Thyroid gland (tissue), 4 donors: ENCODE measurements around the gene PDHX. TPM values are rescaled to one million over a fixed set of nuclear protein-coding genes. Genes with fewer than 3 reads are reported as not detected.

Experiments used
- DNase-seq, 2 donors: peaks; one replicate each; pipeline ENCODE4 v3.0.0-alpha.2; 2019
- H3K27ac ChIP-seq, 3 donors: fragments of 200-600 bp; sonication (generic); 1 replicate in 2 of 3; 2 replicates in 1 of 3; pipeline ENCODE4 v1.5.1; 2016 to 2019; ENCODE audit warnings: mild to moderate bottlenecking in 1 of 3, moderate library complexity in 1 of 3
- H3K27me3 ChIP-seq: fragments of 200-600 bp; sonication (generic); one replicate; pipeline ENCODE4 v1.5.1; 2019
- H3K36me3 ChIP-seq, 2 donors: fragments of 200-600 bp; sonication (generic); one replicate each; pipeline ENCODE4 v1.5.1; 2016 to 2019
- H3K4me1 ChIP-seq, 2 donors: fragments of 200-600 bp; sonication (generic); one replicate each; pipeline ENCODE4 v1.5.1; 2017 to 2019
- H3K4me3 ChIP-seq, 3 donors: fragments of 200-600 bp; sonication (generic); replicated peaks in 1 of 3; 1 replicate in 2 of 3; 2 replicates in 1 of 3; pipeline ENCODE4 v1.5.1; 2016; ENCODE audit warnings: mild to moderate bottlenecking in 1 of 3
- H3K9me3 ChIP-seq: fragments of 200-600 bp; sonication (generic); one replicate; pipeline ENCODE4 v1.5.1; 2017
- CTCF ChIP-seq, 6 experiments: fragments of 200-600 bp in 3 of 6; fragments of 450-650 bp in 3 of 6; sonication (generic) in 3 of 6; IDR thresholded peaks; one replicate each; pipeline ENCODE4 v1.5.1; 2016 to 2019; ENCODE audit warnings: antibody characterized with exemption in 6 of 6, mild to moderate bottlenecking in 2 of 6, inconsistent platforms in 1 of 6, moderate library complexity in 1 of 6
- POLR2A ChIP-seq, 2 donors: fragments of 450-650 bp; IDR thresholded peaks; one replicate each; pipeline ENCODE4 v1.6.1; 2017; ENCODE audit warnings: antibody characterized with exemption in 2 of 2, mild to moderate bottlenecking in 2 of 2, moderate library complexity in 1 of 2
- whole genome bisulfite sequencing, 2 donors: methylation state at CpG; one replicate each; pipeline ENCODE4 v1.1.5; 2017; 5-methylcytosine and 5-hydroxymethylcytosine counted together
- intact Hi-C: fragments of 100-400 bp; cut with DNase I; formaldehyde crosslinking; loops from one replicate; pipeline ENCODE4 v1.15.1; 2023
- total RNA-seq, 4 donors: library from RNA; depleted of rRNA; stranded (reverse); fragments of >200 nt; gene quantifications; one replicate each; pipeline ENCODE4 v1.2.3, GENCODE V29; 2016

The PDHX gene
- total RNA-seq, 4 donors from 2014 or later, result 30.8 to 35.2 (median 31.2) TPM

GRCh38 chr11:34941688-34942087 is 25.3 kb downstream of the PDHX start:
- Histone ChIP-seq H3K9me3 (no peaks in the 10 kb centered on the region), H3K36me3 (no peaks in the 10 kb centered on the region), H3K27ac (no peak overlapping the region), H3K4me1 (peaks cover 16 to 28% of the 10 kb centered on the region in 2 donors), H3K4me3 (no peak overlapping the region), H3K27me3 (no peaks in the 10 kb centered on the region)
- no peak for DNase-seq
- TF ChIP-seq CTCF (IDR thresholded peaks at IDR 0.05), result no peak
- TF ChIP-seq POLR2A (IDR thresholded peaks at IDR 0.05), result no peak
- 97% methylated on average over 13 of the region's 13 CpGs for WGBS, 2 donors
- intact Hi-C loops, result no loop called here

GRCh38 chr11:34944692-34945091 is 28.3 kb downstream of the PDHX start:
- Histone ChIP-seq H3K27me3 (no peaks in the 10 kb centered on the region), H3K4me1 (peaks cover 1 to 18% of the 10 kb centered on the region in 2 donors), H3K27ac (no peak overlapping the region), H3K9me3 (no peaks in the 10 kb centered on the region), H3K4me3 (no peak overlapping the region), H3K36me3 (no peaks in the 10 kb centered on the region)
- intact Hi-C loops, result no loop called here
- no peak for TF ChIP-seq CTCF (IDR thresholded peaks at IDR 0.05)
- TF ChIP-seq POLR2A (IDR thresholded peaks at IDR 0.05), result no peak
- DNase-seq, result no peak
- WGBS, 2 donors, result 98% methylated on average over 1 of the region's 1 CpG

GRCh38 chr11:34948696-34949095 is 32.3 kb downstream of the PDHX start:
- no peak overlapping the region for H3K4me3 ChIP-seq

GRCh38 chr11:34953955-34954354 is 37.5 kb downstream of the PDHX start:
- Histone ChIP-seq H3K36me3 (no peaks in the 10 kb centered on the region), H3K9me3 (no peaks in the 10 kb centered on the region), H3K27ac (no peak overlapping the region), H3K4me1 (peaks cover 0 to under 1% of the 10 kb centered on the region in 2 donors), H3K27me3 (no peaks in the 10 kb centered on the region), H3K4me3 (no peak overlapping the region)
- intact Hi-C loops, result no loop called here
- 98 to 100% methylated on average over 1 of the region's 1 CpG for WGBS, 2 donors
- no peak for DNase-seq
- TF ChIP-seq CTCF (IDR thresholded peaks at IDR 0.05) (no peak), POLR2A (IDR thresholded peaks at IDR 0.05) (no peak)

More at GRCh38 chr11:34948696-34949095, 32.3 kb downstream of the PDHX start:
- Histone ChIP-seq H3K4me1 (peaks cover 0 to 8% of the 10 kb centered on the region in 2 donors), H3K27me3 (no peaks in the 10 kb centered on the region), H3K9me3 (no peaks in the 10 kb centered on the region), H3K27ac (no peak overlapping the region), H3K36me3 (no peaks in the 10 kb centered on the region)
- DNase-seq, result no peak
- intact Hi-C loops, result no loop called here
- TF ChIP-seq CTCF (IDR thresholded peaks at IDR 0.05) (no peak), POLR2A (IDR thresholded peaks at IDR 0.05) (no peak)

- Histone ChIP-seq H3K4me3 (no peak overlapping the region), H3K9me3 (no peaks in the 10 kb centered on the region), H3K27me3 (no peaks in the 10 kb centered on the region), H3K27ac (no peak overlapping the region), H3K4me1 (peaks cover 3 to 7% of the 10 kb centered on the region in 2 donors), H3K36me3 (no peaks in the 10 kb centered on the region)
- intact Hi-C loops, result no loop called here
- WGBS, 2 donors, result 93 to 94% methylated on average over 5 of the region's 5 CpGs
- TF ChIP-seq CTCF (IDR thresholded peaks at IDR 0.05), result no peak
- no peak for TF ChIP-seq POLR2A (IDR thresholded peaks at IDR 0.05)
- DNase-seq, result no peak
These were observed 40.8 kb downstream of the PDHX start for GRCh38 chr11:34957206-34957605.
